Caco-2 (cell line): ENCODE results near the gene ING1. TPM values are rescaled to one million over a fixed set of nuclear protein-coding genes. Genes with fewer than 3 reads are reported as not detected.
A peak's percentile ranks its signal among the peaks of the same experiment; 100 is the strongest.

Source experiments
- BruUV-seq: library from RNA; stranded (reverse); fragments of 400-500 nt; replicated peaks from 2 replicates; lab custom pipeline; 2021; lab: Mats Ljungman, UMichigan
- CTCF ChIA-PET: fragments of 300-600 bp; sonication (Branson Sonifier 250); formaldehyde crosslinking; loops from one replicate; lab custom pipeline; 2022; ENCODE audit warnings: antibody characterized with exemption; lab: Charles Lee
- POLR2A ChIA-PET: fragments of 300-600 bp; sonication (Branson Sonifier 250); formaldehyde crosslinking; loops from one replicate; lab custom pipeline; 2022; ENCODE audit warnings: antibody characterized with exemption; lab: Charles Lee
- DNase-seq, 2 experiments: peaks; one replicate each; pipeline versions ENCODE4 v3.0.0 to v3.0.0-alpha.2; 2020 to 2022
- H3K27me3 ChIP-seq: replicated peaks from 2 replicates; pipeline ENCODE4 v1.6.0; 2011; ENCODE audit warnings: low read length; ENCODE audit not compliant: control insufficient read depth, insufficient read depth
- H3K36me3 ChIP-seq: 2 replicates; pipeline ENCODE4 v1.5.1; 2011; ENCODE audit warnings: low read length; ENCODE audit not compliant: control insufficient read depth, insufficient read depth
- H3K4me1 ChIP-seq: fragments of 250-450 bp; sonication (Bioruptor Pico); 2 replicates; pipeline ENCODE4 v1.5.1; 2020; ENCODE audit warnings: mild to moderate bottlenecking
- H3K4me3 ChIP-seq: 2 replicates; pipeline ENCODE4 v1.5.1; 2011; ENCODE audit warnings: low read depth, mild to moderate bottlenecking, control low read depth, low read length
- H3K9me3 ChIP-seq: fragments of 250-450 bp; sonication (Bioruptor Pico); 2 replicates; pipeline ENCODE4 v1.5.1; 2020; ENCODE audit warnings: mild to moderate bottlenecking, moderate library complexity
- H3K27ac Mint-ChIP-seq: one replicate; pipeline ENCODE4 v1.8.0; 2022; ENCODE audit warnings: mixed read lengths; ENCODE audit not compliant: unreplicated experiment
- H3K27me3 Mint-ChIP-seq: one replicate; pipeline ENCODE4 v1.8.0; 2022; ENCODE audit warnings: mixed read lengths; ENCODE audit not compliant: insufficient read depth, unreplicated experiment
- H3K36me3 Mint-ChIP-seq: one replicate; pipeline ENCODE4 v1.8.0; 2022; ENCODE audit warnings: mild to moderate bottlenecking, mixed read lengths; ENCODE audit not compliant: insufficient read depth, unreplicated experiment
- H3K4me1 Mint-ChIP-seq: one replicate; pipeline ENCODE4 v1.8.0; 2022; ENCODE audit warnings: low read depth, mixed read lengths; ENCODE audit not compliant: unreplicated experiment
- H3K4me3 Mint-ChIP-seq: one replicate; pipeline ENCODE4 v1.8.0; 2022; ENCODE audit warnings: mild to moderate bottlenecking, moderate library complexity, mixed read lengths; ENCODE audit not compliant: unreplicated experiment
- H3K9me3 Mint-ChIP-seq: one replicate; pipeline ENCODE4 v1.8.0; 2022; ENCODE audit warnings: mixed read lengths; ENCODE audit not compliant: unreplicated experiment
- CTCF ChIP-seq, 2 experiments: fragments of 200-600 bp in 1 of 2; IDR thresholded peaks; 1 replicate in 1 of 2; 2 replicates in 1 of 2; pipeline versions ENCODE4 v1.5.1 to v1.8.0; 2011 to 2022; ENCODE audit warnings: antibody characterized with exemption in 1 of 2, control low read depth in 1 of 2, inconsistent platforms in 1 of 2, low read depth in 1 of 2, low read length in 1 of 2, mild to moderate bottlenecking in 1 of 2, moderate library complexity in 1 of 2; ENCODE audit not compliant: insufficient read depth in 1 of 2, severe bottlenecking in 1 of 2, unreplicated experiment in 1 of 2
- intact Hi-C: fragments of 100-400 bp; cut with micrococcal nuclease; formaldehyde crosslinking; loops from one replicate; pipeline ENCODE4 v1.10.0; 2022; ENCODE audit not compliant: unreplicated experiment
- total RNA-seq: library from RNA; stranded (reverse); gene quantifications from 2 replicates; pipeline ENCODE4 v1.2.3, GENCODE V29; 2022

ING1 gene
- total RNA-seq, 1 experiment from 2014 or later, result 17.9 TPM

- H3K36me3 ChIP-seq, result peaks cover 3% of the 10 kb centered on the region
- POLR2A ChIA-PET, result no interaction called here
- TF ChIP-seq CTCF (IDR thresholded peaks at IDR 0.05; ENCODE audit: insufficient read depth in 1 of 2, low read depth in 1 of 2, low read length in 1 of 2, severe bottlenecking in 1 of 2, unreplicated experiment in 1 of 2), result no peak
- H3K4me1 Mint-ChIP-seq, result peaks cover 21% of the 10 kb centered on the region
- no peaks in the 10 kb centered on the region for H3K27me3 Mint-ChIP-seq
- peaks cover 5% of the 10 kb centered on the region; the same call in 1 of the 2 replicates for H3K4me1 ChIP-seq
- H3K36me3 Mint-ChIP-seq, result peaks cover 39% of the 10 kb centered on the region
- no peaks in the 10 kb centered on the region for H3K9me3 Mint-ChIP-seq
- CTCF ChIA-PET, result no interaction called here
- intact Hi-C loops, result no loop called here
- DNase-seq, result no peak
- no peak overlapping the region for H3K4me3 Mint-ChIP-seq
- H3K9me3 ChIP-seq, result no peaks in the 10 kb centered on the region
- H3K27ac Mint-ChIP-seq, result no peak overlapping the region
- BruUV-seq, result no TSS peak
- H3K27me3 ChIP-seq, result no peaks in the 10 kb centered on the region
- H3K4me3 ChIP-seq, result no peak overlapping the region
These were observed 10.6 kb upstream of the ING1 start for GRCh38 chr13:110702591-110703526.

- CTCF ChIA-PET, result no interaction called here
- Histone ChIP-seq H3K27me3 (no peaks in the 10 kb centered on the region), H3K4me3 (peak overlapping the region; percentile 77), H3K4me1 (peaks cover 5% of the 10 kb centered on the region; the same call in 1 of the 2 replicates), H3K9me3 (no peaks in the 10 kb centered on the region), H3K36me3 (no peaks in the 10 kb centered on the region)
- Mint-ChIP-seq H3K27ac (peak overlapping the region; percentile 24), H3K4me1 (peaks cover 21% of the 10 kb centered on the region), H3K36me3 (peaks cover 15% of the 10 kb centered on the region), H3K4me3 (peak overlapping the region; percentile 68), H3K27me3 (no peaks in the 10 kb centered on the region), H3K9me3 (no peaks in the 10 kb centered on the region)
- TF ChIP-seq CTCF (IDR thresholded peaks at IDR 0.05; ENCODE audit: insufficient read depth in 1 of 2, low read depth in 1 of 2, low read length in 1 of 2, severe bottlenecking in 1 of 2, unreplicated experiment in 1 of 2), result no peak
- no peak for DNase-seq
- intact Hi-C loops, result no loop called here
- POLR2A ChIA-PET, result interaction anchor here (1.0 to 1.9 kb wide), 3 partner anchors 10 to 85 kb away, joined by 3 to 27 read pairs (median 11); no protein-coding TSS in a partner anchor
- BruUV-seq, result TSS peak; percentile 54
These were observed 8.1 kb upstream of the ING1 start for GRCh38 chr13:110705356-110705825.

- no peaks in the 10 kb centered on the region for H3K27me3 Mint-ChIP-seq
- CTCF ChIA-PET, result interaction anchor here (1.0 kb wide), 1 partner anchor 112 kb away, joined by 3 read pairs; no protein-coding TSS in a partner anchor
- peak within 1 kb of the TSS; percentile 68 for H3K4me3 Mint-ChIP-seq
- no peaks in the 10 kb centered on the region for H3K36me3 ChIP-seq
- BruUV-seq, result no TSS peak
- H3K9me3 ChIP-seq, result no peaks in the 10 kb centered on the region
- intact Hi-C loops, result loop anchor here (1.0 kb wide), 1 partner anchor 9 kb away; no protein-coding TSS in a partner anchor
- peak; percentile 98 to 99 for DNase-seq
- peak within 1 kb of the TSS; percentile 24 for H3K27ac Mint-ChIP-seq
- peaks cover 21% of the 10 kb centered on the region for H3K4me1 Mint-ChIP-seq
- H3K4me3 ChIP-seq, result peak within 1 kb of the TSS; percentile 77
- TF ChIP-seq CTCF (IDR thresholded peaks at IDR 0.05; ENCODE audit: insufficient read depth in 1 of 2, low read depth in 1 of 2, low read length in 1 of 2, severe bottlenecking in 1 of 2, unreplicated experiment in 1 of 2), result no peak
- POLR2A ChIA-PET, result interaction anchor here (0.6 to 1.9 kb wide), 4 partner anchors 9 to 113 kb away, joined by 3 to 27 read pairs (median 8); no protein-coding TSS in a partner anchor
- H3K27me3 ChIP-seq, result no peaks in the 10 kb centered on the region
- peaks cover 11% of the 10 kb centered on the region for H3K36me3 Mint-ChIP-seq
- no peaks in the 10 kb centered on the region for H3K9me3 Mint-ChIP-seq
- H3K4me1 ChIP-seq, result peaks cover 5% of the 10 kb centered on the region; the same call in 1 of the 2 replicates
These were observed 7.5 kb upstream of the ING1 start, which contains the start of gene CARS2 for GRCh38 chr13:110705826-110706569. CARS2 (minus strand) TSS chr13:110706116; CDS start chr13:110706093, 23 bp downstream.
